Endothelial cell (in vitro differentiated cells): Measurements from ENCODE around the gene RGS14. TPM values are rescaled to one million over a fixed set of nuclear protein-coding genes. Genes with fewer than 3 reads are reported as not detected.
"Not testable (repeated sequence)": the region's sequence is repeated elsewhere in the genome, so short reads cannot be mapped to it uniquely, and the experiment has no call there.

ENCODE experiments used
- DNase-seq: peaks from one replicate; pipeline ENCODE4 v3.0.0; 2021; ENCODE audit warnings: low spot score
- H3K27ac Mint-ChIP-seq: one replicate; pipeline ENCODE4 v1.8.0; 2021; ENCODE audit warnings: mixed read lengths, inconsistent platforms; ENCODE audit not compliant: unreplicated experiment
- H3K27me3 Mint-ChIP-seq: one replicate; pipeline ENCODE4 v1.8.0; 2021; ENCODE audit warnings: mild to moderate bottlenecking, moderate library complexity, mixed read lengths, inconsistent platforms; ENCODE audit not compliant: unreplicated experiment
- H3K36me3 Mint-ChIP-seq: one replicate; pipeline ENCODE4 v1.8.0; 2021; ENCODE audit warnings: mild to moderate bottlenecking, low read depth, mixed read lengths, inconsistent platforms; ENCODE audit not compliant: unreplicated experiment
- H3K4me1 Mint-ChIP-seq: one replicate; pipeline ENCODE4 v1.8.0; 2021; ENCODE audit warnings: mild to moderate bottlenecking, mixed read lengths, inconsistent platforms; ENCODE audit not compliant: unreplicated experiment
- H3K4me3 Mint-ChIP-seq: one replicate; pipeline ENCODE4 v1.8.0; 2021; ENCODE audit warnings: mild to moderate bottlenecking, mixed read lengths, inconsistent platforms; ENCODE audit not compliant: unreplicated experiment
- H3K9me3 Mint-ChIP-seq: one replicate; pipeline ENCODE4 v1.8.0; 2021; ENCODE audit warnings: mixed read lengths, inconsistent platforms; ENCODE audit not compliant: unreplicated experiment
- CTCF ChIP-seq: fragments of 200-600 bp; sonication (generic); IDR thresholded peaks from one replicate; pipeline ENCODE4 v1.5.0; 2021; ENCODE audit warnings: antibody characterized with exemption; ENCODE audit not compliant: unreplicated experiment
- total RNA-seq: library from RNA; stranded (reverse); fragmentation: NEBNext Ultra II Directional; extraction: Animal tissue kit (Norgen Biotek cat#: 25700); gene quantifications from one replicate; pipeline ENCODE4 v1.2.1, GENCODE V29; 2021; ENCODE audit not compliant: unreplicated experiment

Gene RGS14
- total RNA-seq, 1 donor from 2014 or later, result 21.8 TPM

- Mint-ChIP-seq H3K4me1 (peaks cover 12% of the 10 kb centered on the region), H3K9me3 (no peaks in the 10 kb centered on the region), H3K4me3 (no peak overlapping the region), H3K27ac (no peak overlapping the region), H3K36me3 (no peaks in the 10 kb centered on the region), H3K27me3 (peaks cover 4% of the 10 kb centered on the region)
- DNase-seq, result no peak
- TF ChIP-seq CTCF, result no peak
Measured at GRCh38 chr5:177412603-177413233, 55.0 kb downstream of the RGS14 start.

GRCh38 chr5:177414481-177414880 is 56.8 kb downstream of the RGS14 start:
- DNase-seq, result no peak
- Mint-ChIP-seq H3K27ac (peak overlapping the region; percentile 50), H3K4me1 (peaks cover 12% of the 10 kb centered on the region), H3K9me3 (no peaks in the 10 kb centered on the region), H3K4me3 (no peak overlapping the region), H3K27me3 (peaks cover 4% of the 10 kb centered on the region), H3K36me3 (no peaks in the 10 kb centered on the region)
- no peak for TF ChIP-seq CTCF

GRCh38 chr5:177417081-177417480 is 59.4 kb downstream of the RGS14 start:
- H3K27ac Mint-ChIP-seq, result not testable (repeated sequence)
- peaks cover 12% of the 10 kb centered on the region for H3K4me1 Mint-ChIP-seq

GRCh38 chr5:177419046-177419445 is 61.3 kb downstream of the RGS14 start:
- DNase-seq, result no peak
- Mint-ChIP-seq H3K27me3 (peaks cover 4% of the 10 kb centered on the region), H3K27ac (no peak overlapping the region), H3K4me1 (peaks cover 10% of the 10 kb centered on the region), H3K4me3 (no peak overlapping the region), H3K36me3 (no peaks in the 10 kb centered on the region), H3K9me3 (no peaks in the 10 kb centered on the region)
- no peak for TF ChIP-seq CTCF

More at GRCh38 chr5:177417081-177417480, 59.4 kb downstream of the RGS14 start:
- not testable (repeated sequence) for H3K36me3 Mint-ChIP-seq, H3K4me3 Mint-ChIP-seq, DNase-seq, H3K27me3 Mint-ChIP-seq, H3K9me3 Mint-ChIP-seq

GRCh38 chr5:177420472-177420871 is 62.7 kb downstream of the RGS14 start:
- not testable (repeated sequence) for H3K9me3 Mint-ChIP-seq, H3K27ac Mint-ChIP-seq, DNase-seq, H3K36me3 Mint-ChIP-seq, H3K4me3 Mint-ChIP-seq, H3K27me3 Mint-ChIP-seq, H3K4me1 Mint-ChIP-seq

GRCh38 chr5:177421062-177421798 is 63.5 kb downstream of the RGS14 start:
- Mint-ChIP-seq H3K36me3 (no peaks in the 10 kb centered on the region), H3K4me1 (peaks cover 10% of the 10 kb centered on the region), H3K9me3 (no peaks in the 10 kb centered on the region), H3K4me3 (no peak overlapping the region), H3K27me3 (peaks cover 3% of the 10 kb centered on the region), H3K27ac (no peak overlapping the region)
- DNase-seq, result no peak
- TF ChIP-seq CTCF, result no peak
